A673 (cell line): Measurements from ENCODE around the gene RNPS1. TPM values are rescaled to one million over a fixed set of nuclear protein-coding genes. Genes with fewer than 3 reads are reported as not detected.
"Not testable (repeated sequence)": the region's sequence is repeated elsewhere in the genome, so short reads cannot be mapped to it uniquely, and the experiment has no call there.

Experiments
- BruUV-seq: library from RNA; stranded (reverse); fragments of 400-500 nt; replicated peaks from 2 replicates; lab custom pipeline; 2021; lab: Mats Ljungman, UMichigan
- CTCF ChIA-PET: fragments of 300-600 bp; sonication (Branson Sonifier 250); formaldehyde crosslinking; loops from one replicate; lab custom pipeline; 2022; ENCODE audit warnings: antibody characterized with exemption; lab: Charles Lee
- POLR2A ChIA-PET: fragments of 300-600 bp; sonication (Branson Sonifier 250); formaldehyde crosslinking; loops from one replicate; lab custom pipeline; 2022; ENCODE audit warnings: antibody characterized with exemption; ENCODE audit not compliant: low non-redundant PET; lab: Charles Lee
- DNase-seq: peaks from one replicate; pipeline ENCODE4 v3.0.0-alpha.2; 2015; ENCODE audit warnings: low spot score
- H3K27ac ChIP-seq: fragments of 200-600 bp; sonication (generic); 2 replicates; pipeline ENCODE4 v1.5.1; 2016; ENCODE audit warnings: mixed run types, low read depth, mild to moderate bottlenecking, mixed read lengths, antibody characterized with exemption, low read length; ENCODE audit not compliant: poor library complexity, severe bottlenecking
- H3K27me3 ChIP-seq: fragments of 200-600 bp; sonication (generic); replicated peaks from 2 replicates; pipeline ENCODE4 v1.6.1; 2017; ENCODE audit warnings: mixed run types, low read depth, mild to moderate bottlenecking, mixed read lengths, antibody characterized with exemption, low read length; ENCODE audit not compliant: insufficient read depth, poor library complexity
- H3K36me3 ChIP-seq: fragments of 200-600 bp; sonication (generic); 2 replicates; pipeline ENCODE4 v1.6.1; 2016; ENCODE audit warnings: mixed run types, mild to moderate bottlenecking, mixed read lengths, antibody characterized with exemption, low read length; ENCODE audit not compliant: insufficient read depth, poor library complexity, severe bottlenecking
- H3K4me1 ChIP-seq: fragments of 200-600 bp; sonication (generic); 2 replicates; pipeline ENCODE4 v1.6.1; 2017; ENCODE audit warnings: mixed run types, mild to moderate bottlenecking, mixed read lengths, antibody characterized with exemption, low read length; ENCODE audit not compliant: insufficient read depth, poor library complexity, severe bottlenecking
- H3K4me3 ChIP-seq: fragments of 200-600 bp; sonication (generic); 2 replicates; pipeline ENCODE4 v1.5.1; 2016; ENCODE audit warnings: low read depth, mixed run types, mild to moderate bottlenecking, mixed read lengths, low read length; ENCODE audit not compliant: poor library complexity, severe bottlenecking
- H3K9me3 ChIP-seq: fragments of 200-600 bp; sonication (generic); 2 replicates; pipeline ENCODE4 v1.6.1; 2016; ENCODE audit warnings: mixed run types, low read depth, mild to moderate bottlenecking, mixed read lengths, antibody characterized with exemption, low read length; ENCODE audit not compliant: poor library complexity, severe bottlenecking
- EZH2 ChIP-seq: fragments of 200-600 bp; sonication (generic); IDR thresholded peaks from 2 replicates; pipeline ENCODE4 v1.6.1; 2017; ENCODE audit warnings: borderline replicate concordance, low read depth, mild to moderate bottlenecking, mixed read lengths, antibody characterized with exemption, low read length; ENCODE audit not compliant: poor library complexity, severe bottlenecking
- intact Hi-C: fragments of 100-400 bp; cut with micrococcal nuclease; formaldehyde crosslinking; loops from one replicate; pipeline ENCODE4 v1.10.0; 2022; ENCODE audit not compliant: unreplicated experiment
- total RNA-seq: library from RNA; stranded (reverse); gene quantifications from 2 replicates; pipeline ENCODE4 v1.2.3, GENCODE V29; 2021
- TF ChIP-seq, protein P1 (sequence below): fragments of 300-800, 200-600 bp; sonication (generic); conservative IDR thresholded peaks from 2 replicates; pipeline ENCODE4 v1.5.1; 2017; ENCODE audit warnings: low read depth, mild to moderate bottlenecking, antibody characterized with exemption, low read length, moderate library complexity, mixed read lengths

The RNPS1 gene
- total RNA-seq, 1 experiment from 2014 or later = 345 TPM

DNA sequence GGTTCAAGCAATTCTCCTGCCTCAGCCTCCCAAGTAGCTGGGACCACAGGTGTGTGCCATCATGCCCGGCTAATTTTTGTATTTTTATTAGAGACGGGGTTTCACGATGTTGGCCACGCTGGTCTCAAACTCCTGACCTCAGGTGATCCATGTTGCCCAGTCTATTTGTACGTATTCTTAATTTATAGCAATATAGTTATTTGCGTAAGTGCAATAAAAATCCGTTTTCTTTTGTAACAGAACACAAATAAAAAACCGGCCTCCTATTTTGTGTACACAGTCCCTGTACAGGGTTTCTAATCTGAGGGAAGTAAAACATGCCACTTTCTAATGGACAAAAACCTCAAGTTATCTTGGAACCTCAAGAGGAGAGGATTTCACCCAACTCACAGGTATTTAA is 7.7 kb downstream of the RNPS1 start:
- DNase-seq = no peak
- no TSS peak for BruUV-seq
- Histone ChIP-seq H3K9me3 (no peaks in the 10 kb centered on the region), H3K27me3 (no peaks in the 10 kb centered on the region), H3K36me3 (peaks cover 98% of the 10 kb centered on the region), H3K4me1 (no peaks in the 10 kb centered on the region), H3K4me3 (no peak overlapping the region), H3K27ac (no peak overlapping the region)
- ChIA-PET POLR2A (no interaction called here), CTCF (no interaction called here)
- no peak for TF ChIP-seq EZH2
- TF ChIP-seq, protein P1, sequence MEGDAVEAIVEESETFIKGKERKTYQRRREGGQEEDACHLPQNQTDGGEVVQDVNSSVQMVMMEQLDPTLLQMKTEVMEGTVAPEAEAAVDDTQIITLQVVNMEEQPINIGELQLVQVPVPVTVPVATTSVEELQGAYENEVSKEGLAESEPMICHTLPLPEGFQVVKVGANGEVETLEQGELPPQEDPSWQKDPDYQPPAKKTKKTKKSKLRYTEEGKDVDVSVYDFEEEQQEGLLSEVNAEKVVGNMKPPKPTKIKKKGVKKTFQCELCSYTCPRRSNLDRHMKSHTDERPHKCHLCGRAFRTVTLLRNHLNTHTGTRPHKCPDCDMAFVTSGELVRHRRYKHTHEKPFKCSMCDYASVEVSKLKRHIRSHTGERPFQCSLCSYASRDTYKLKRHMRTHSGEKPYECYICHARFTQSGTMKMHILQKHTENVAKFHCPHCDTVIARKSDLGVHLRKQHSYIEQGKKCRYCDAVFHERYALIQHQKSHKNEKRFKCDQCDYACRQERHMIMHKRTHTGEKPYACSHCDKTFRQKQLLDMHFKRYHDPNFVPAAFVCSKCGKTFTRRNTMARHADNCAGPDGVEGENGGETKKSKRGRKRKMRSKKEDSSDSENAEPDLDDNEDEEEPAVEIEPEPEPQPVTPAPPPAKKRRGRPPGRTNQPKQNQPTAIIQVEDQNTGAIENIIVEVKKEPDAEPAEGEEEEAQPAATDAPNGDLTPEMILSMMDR = no peak
- intact Hi-C loops = loop anchor here (10.0 kb wide), 1 partner anchor 245 kb away; no protein-coding TSS in a partner anchor

DNA sequence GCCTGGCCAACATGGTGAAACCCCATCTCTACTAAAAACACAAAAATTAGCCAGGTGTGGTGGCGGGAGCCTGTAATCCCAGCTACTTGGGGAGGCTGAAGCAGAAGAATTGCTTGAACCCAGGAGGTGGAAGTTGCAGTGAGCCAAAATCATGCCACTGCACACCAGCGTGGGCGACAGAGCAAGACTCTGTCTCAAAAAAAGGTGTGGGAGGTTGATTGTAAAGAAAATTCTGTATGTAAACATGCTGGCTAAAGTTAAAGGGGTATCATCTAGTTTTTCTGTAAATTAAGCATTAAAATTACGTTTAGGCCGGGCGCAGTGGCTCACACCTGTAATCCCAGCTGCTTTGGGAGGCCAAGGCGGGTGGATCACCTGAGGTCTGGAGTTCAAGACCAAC is 9.4 kb downstream of the RNPS1 start:
- intact Hi-C loops, H3K27ac ChIP-seq, H3K4me1 ChIP-seq, H3K4me3 ChIP-seq, H3K9me3 ChIP-seq, DNase-seq, POLR2A ChIA-PET, BruUV-seq, H3K27me3 ChIP-seq, CTCF ChIA-PET: not testable (repeated sequence)
- H3K36me3 ChIP-seq = peaks cover 99% of the 10 kb centered on the region

DNA sequence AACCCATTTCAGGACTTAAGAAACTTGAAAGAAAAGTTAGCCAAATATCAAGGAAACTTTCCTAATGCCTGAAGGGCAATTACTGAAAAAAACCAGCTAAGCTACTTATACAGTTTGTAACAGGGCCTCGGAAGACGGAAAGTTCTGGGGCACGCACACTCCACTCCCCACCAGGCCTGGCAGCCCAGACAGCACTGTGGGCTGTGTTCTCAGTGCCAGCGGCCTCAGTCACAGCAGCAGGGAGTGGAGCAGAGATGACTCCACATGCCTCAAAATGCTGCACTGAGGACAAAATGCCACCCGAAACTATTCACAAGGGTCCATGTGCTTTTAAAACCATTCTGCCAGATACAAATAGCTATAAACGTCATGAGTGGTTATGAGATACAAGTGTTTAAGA is 10.2 kb downstream of the RNPS1 start:
- peaks cover 93% of the 10 kb centered on the region for H3K36me3 ChIP-seq
- no TSS peak for BruUV-seq
- no peak for DNase-seq
- intact Hi-C loops = no loop called here
- H3K4me3 ChIP-seq = no peak overlapping the region
- no peak overlapping the region for H3K27ac ChIP-seq
- H3K4me1 ChIP-seq = no peaks in the 10 kb centered on the region
- H3K9me3 ChIP-seq = no peaks in the 10 kb centered on the region
- ChIA-PET CTCF (no interaction called here), POLR2A (no interaction called here)
- H3K27me3 ChIP-seq = no peaks in the 10 kb centered on the region
- no peak for TF ChIP-seq EZH2

DNA sequence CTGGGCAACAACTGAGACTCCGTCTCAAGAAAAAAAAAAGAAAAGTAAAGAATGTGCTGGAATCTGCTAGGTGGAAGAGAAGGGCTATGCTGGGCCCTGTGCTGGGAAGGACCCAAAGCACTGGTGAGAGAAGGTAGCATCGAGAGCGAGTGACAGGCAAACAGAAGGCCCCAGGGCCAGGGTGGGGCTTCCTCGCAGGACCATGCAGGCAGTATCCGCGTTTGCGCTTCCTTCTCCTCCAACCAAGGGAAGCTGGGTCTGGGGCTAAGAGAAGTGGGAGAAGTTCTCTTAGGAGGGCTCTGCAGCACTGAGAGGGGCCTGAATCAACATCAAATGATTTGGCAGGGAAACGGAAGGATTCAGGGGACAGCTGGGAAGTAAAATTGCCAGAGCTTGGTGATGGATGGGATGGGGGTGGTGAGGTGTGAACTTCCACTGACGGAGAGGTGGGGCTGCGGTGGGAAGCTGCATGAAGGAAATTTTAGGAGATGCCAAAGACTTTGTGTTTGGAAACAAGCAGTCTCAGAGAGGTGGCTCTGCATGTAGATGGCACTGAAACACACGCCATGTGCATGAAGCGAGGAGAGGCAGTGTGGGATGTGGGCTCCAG is 11.3 kb downstream of the RNPS1 start:
- Histone ChIP-seq H3K36me3 (peaks cover 88% of the 10 kb centered on the region), H3K9me3 (no peaks in the 10 kb centered on the region), H3K27me3 (no peaks in the 10 kb centered on the region), H3K4me1 (peaks cover 5% of the 10 kb centered on the region), H3K27ac (no peak overlapping the region), H3K4me3 (no peak overlapping the region)
- ChIA-PET POLR2A (no interaction called here), CTCF (interaction anchor here (0.6 kb wide), 1 partner anchor 535 kb away, joined by 5 read pairs; no protein-coding TSS in a partner anchor)
- BruUV-seq = no TSS peak
- DNase-seq = no peak
- intact Hi-C loops = no loop called here
- TF ChIP-seq EZH2 = no peak
- TF ChIP-seq, protein P1 = no peak
